Endodermal cell (in vitro differentiated cells): ENCODE data around the gene SLC22A2. TPM values are rescaled to one million over a fixed set of nuclear protein-coding genes. Genes with fewer than 3 reads are reported as not detected.

Experiments used
- DNase-seq: peaks from one replicate; pipeline ENCODE4 v3.0.0-alpha.2; 2017
- H3K27ac ChIP-seq: 2 replicates; pipeline ENCODE4 v1.5.1; 2013; ENCODE audit warnings: mild to moderate bottlenecking, low read depth, low read length, moderate library complexity
- H3K27me3 ChIP-seq: 2 replicates; pipeline ENCODE4 v1.6.1; 2013; ENCODE audit warnings: mild to moderate bottlenecking, low read length, moderate library complexity; ENCODE audit not compliant: insufficient read depth, control insufficient read depth, poor library complexity, severe bottlenecking
- H3K36me3 ChIP-seq: 2 replicates; pipeline ENCODE4 v1.7.0; 2013; ENCODE audit warnings: mild to moderate bottlenecking, low read length, moderate library complexity; ENCODE audit not compliant: control insufficient read depth, insufficient read depth
- H3K4me1 ChIP-seq: one replicate; pipeline ENCODE4 v1.7.0; 2013; ENCODE audit warnings: low read length; ENCODE audit not compliant: control insufficient read depth, insufficient read depth
- H3K4me3 ChIP-seq: 2 replicates; pipeline ENCODE4 v1.5.1; 2013; ENCODE audit warnings: mild to moderate bottlenecking, low read length, moderate library complexity
- H3K9ac ChIP-seq: 2 replicates; pipeline ENCODE4 v1.6.1; 2013; ENCODE audit warnings: mild to moderate bottlenecking, low read length, moderate library complexity; ENCODE audit not compliant: poor library complexity, severe bottlenecking; ENCODE audit errors: extremely low read depth
- H3K9me3 ChIP-seq: 2 replicates; pipeline ENCODE4 v1.6.1; 2013; ENCODE audit warnings: mild to moderate bottlenecking, low read length, moderate library complexity; ENCODE audit not compliant: control insufficient read depth
- H3K27ac Mint-ChIP-seq: 2 replicates; pipeline ENCODE4 v1.8.0; 2020; ENCODE audit warnings: mixed read lengths
- H3K27me3 Mint-ChIP-seq: 2 replicates; pipeline ENCODE4 v1.8.0; 2021; ENCODE audit warnings: mild to moderate bottlenecking, mixed read lengths; ENCODE audit not compliant: insufficient read depth
- H3K36me3 Mint-ChIP-seq: 2 replicates; pipeline ENCODE4 v1.8.0; 2020; ENCODE audit warnings: low read depth, mixed read lengths
- H3K4me1 Mint-ChIP-seq: 2 replicates; pipeline ENCODE4 v1.8.0; 2020; ENCODE audit warnings: mixed read lengths
- H3K4me3 Mint-ChIP-seq: 2 replicates; pipeline ENCODE4 v1.8.0; 2020; ENCODE audit warnings: mild to moderate bottlenecking, moderate library complexity, mixed read lengths
- H3K9me3 Mint-ChIP-seq: 2 replicates; pipeline ENCODE4 v1.8.0; 2020; ENCODE audit warnings: mild to moderate bottlenecking, mixed read lengths
- WGBS, 2 experiments: methylation state at CpG; one replicate each; pipeline versions ENCODE4 v1.1.5 to v1.1.7; 2013; ENCODE audit warnings: missing lambda C conversion rate in 2 of 2, mixed read lengths in 1 of 2; ENCODE audit not compliant: insufficient coverage in 1 of 2, insufficient read length in 1 of 2; 5-methylcytosine and 5-hydroxymethylcytosine counted together
- total RNA-seq, 2 donors: library from RNA; stranded (reverse); fragmentation: NEBNext Ultra II Directional in 1 of 2; extraction: Animal tissue kit (Norgen Biotek cat#: 25700) in 1 of 2; gene quantifications; 2 replicates in 1 of 2; 3 replicates in 1 of 2; pipeline ENCODE4 v1.2.1, GENCODE V29; 2021
- TF ChIP-seq, protein P1 (sequence below): fragments of 200-600 bp; sonication (generic); conservative IDR thresholded peaks from 2 replicates; pipeline ENCODE4 v1.5.0; 2021; ENCODE audit warnings: antibody characterized with exemption, mild to moderate bottlenecking

SLC22A2 gene
- total RNA-seq, 2 donors from 2014 or later: 0.64 to 1.00 TPM

DNA sequence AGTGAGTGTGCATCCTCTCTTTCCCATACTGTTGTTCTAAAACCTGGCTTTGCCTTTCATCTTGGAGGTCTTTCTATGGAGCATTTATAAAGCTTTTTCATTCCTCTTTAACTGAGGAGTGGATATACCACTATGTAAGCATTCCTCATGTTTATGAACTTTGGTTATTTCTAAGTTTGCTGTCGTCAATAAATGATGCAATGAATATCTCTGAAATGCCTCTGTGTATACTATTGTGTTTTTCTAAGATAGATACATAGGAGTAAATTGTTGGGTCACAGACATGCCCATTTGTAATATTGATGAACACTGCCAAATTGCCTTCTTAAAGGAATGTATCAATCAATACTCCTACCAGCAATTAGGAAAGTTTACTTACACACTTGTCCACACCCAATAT, 53.9 kb downstream of the SLC22A2 start:
- Histone ChIP-seq H3K36me3 (no peaks in the 10 kb centered on the region), H3K27ac (no peak overlapping the region), H3K4me1 (no peaks in the 10 kb centered on the region), H3K4me3 (no peak overlapping the region), H3K9me3 (peaks cover 14% of the 10 kb centered on the region), H3K9ac (no peak overlapping the region), H3K27me3 (no peaks in the 10 kb centered on the region)
- Mint-ChIP-seq H3K9me3 (peaks cover 27% of the 10 kb centered on the region), H3K4me3 (no peak overlapping the region), H3K27me3 (peaks cover 1% of the 10 kb centered on the region), H3K4me1 (peaks cover 4% of the 10 kb centered on the region), H3K27ac (no peak overlapping the region), H3K36me3 (no peaks in the 10 kb centered on the region)
- TF ChIP-seq, protein P1, sequence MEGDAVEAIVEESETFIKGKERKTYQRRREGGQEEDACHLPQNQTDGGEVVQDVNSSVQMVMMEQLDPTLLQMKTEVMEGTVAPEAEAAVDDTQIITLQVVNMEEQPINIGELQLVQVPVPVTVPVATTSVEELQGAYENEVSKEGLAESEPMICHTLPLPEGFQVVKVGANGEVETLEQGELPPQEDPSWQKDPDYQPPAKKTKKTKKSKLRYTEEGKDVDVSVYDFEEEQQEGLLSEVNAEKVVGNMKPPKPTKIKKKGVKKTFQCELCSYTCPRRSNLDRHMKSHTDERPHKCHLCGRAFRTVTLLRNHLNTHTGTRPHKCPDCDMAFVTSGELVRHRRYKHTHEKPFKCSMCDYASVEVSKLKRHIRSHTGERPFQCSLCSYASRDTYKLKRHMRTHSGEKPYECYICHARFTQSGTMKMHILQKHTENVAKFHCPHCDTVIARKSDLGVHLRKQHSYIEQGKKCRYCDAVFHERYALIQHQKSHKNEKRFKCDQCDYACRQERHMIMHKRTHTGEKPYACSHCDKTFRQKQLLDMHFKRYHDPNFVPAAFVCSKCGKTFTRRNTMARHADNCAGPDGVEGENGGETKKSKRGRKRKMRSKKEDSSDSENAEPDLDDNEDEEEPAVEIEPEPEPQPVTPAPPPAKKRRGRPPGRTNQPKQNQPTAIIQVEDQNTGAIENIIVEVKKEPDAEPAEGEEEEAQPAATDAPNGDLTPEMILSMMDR: no peak
- DNase-seq: no peak
- 89 to 100% methylated on average over 1 of the region's 1 CpG for WGBS, 2 experiments

DNA sequence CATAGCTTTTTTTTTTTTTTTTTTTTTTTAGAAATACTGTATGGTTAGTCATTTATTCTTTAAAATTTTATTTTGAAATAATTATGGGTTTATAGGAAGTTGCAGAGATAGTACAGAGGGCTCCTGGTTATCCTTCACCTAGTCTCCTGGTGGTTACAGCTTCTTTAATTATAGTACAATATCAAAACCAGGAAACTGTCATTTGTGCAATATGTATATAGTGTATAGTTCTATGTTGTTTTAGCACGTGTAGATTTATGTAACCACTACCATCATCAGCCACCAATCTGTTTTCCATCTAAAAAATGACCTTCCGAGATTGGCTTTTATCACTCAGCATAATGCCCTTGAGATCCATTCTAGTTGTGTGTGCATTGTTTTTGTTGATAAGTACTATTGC, 54.7 kb downstream of the SLC22A2 start:
- Histone ChIP-seq H3K27me3 (no peaks in the 10 kb centered on the region), H3K4me1 (no peaks in the 10 kb centered on the region), H3K9me3 (peaks cover 14% of the 10 kb centered on the region), H3K9ac (no peak overlapping the region), H3K4me3 (no peak overlapping the region), H3K27ac (no peak overlapping the region), H3K36me3 (no peaks in the 10 kb centered on the region)
- H3K4me3 Mint-ChIP-seq: no peak overlapping the region
- WGBS, 2 experiments: 100% methylated on average over 1 of the region's 2 CpGs; no CpG with 5 or more reads in 1 of the 2 experiments
- TF ChIP-seq, protein P1: no peak
- peaks cover 1% of the 10 kb centered on the region for H3K27me3 Mint-ChIP-seq
- H3K4me1 Mint-ChIP-seq: peaks cover 4% of the 10 kb centered on the region
- H3K27ac Mint-ChIP-seq: no peak overlapping the region
- H3K36me3 Mint-ChIP-seq: no peaks in the 10 kb centered on the region
- H3K9me3 Mint-ChIP-seq: peaks cover 24% of the 10 kb centered on the region
- no peak for DNase-seq

DNA sequence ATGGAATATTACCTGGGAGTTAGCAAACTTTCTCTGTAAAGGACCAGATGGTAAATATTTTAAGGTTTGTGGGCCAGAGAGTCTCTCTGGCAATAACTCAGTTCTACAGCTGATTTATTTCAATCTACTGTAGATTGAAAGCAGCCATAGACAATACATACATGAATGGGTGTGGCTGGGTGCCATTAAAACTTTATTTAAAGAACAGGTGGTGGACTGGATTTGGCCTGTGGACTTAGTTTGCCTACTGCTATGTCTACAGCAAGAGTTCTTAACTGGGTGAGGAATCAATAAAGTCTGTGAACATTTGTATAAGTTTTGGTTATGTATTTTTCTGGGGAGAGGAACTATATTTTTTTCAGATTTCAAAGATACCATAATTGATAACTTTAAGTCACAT, 55.1 kb downstream of the SLC22A2 start:
- peaks cover 23% of the 10 kb centered on the region for H3K9me3 Mint-ChIP-seq
- TF ChIP-seq, protein P1: no peak

More for the DNA sequence above, 55.1 kb downstream of the SLC22A2 start:
- Histone ChIP-seq H3K9me3 (peaks cover 14% of the 10 kb centered on the region), H3K4me3 (no peak overlapping the region), H3K9ac (no peak overlapping the region), H3K4me1 (no peaks in the 10 kb centered on the region), H3K27ac (no peak overlapping the region), H3K27me3 (no peaks in the 10 kb centered on the region), H3K36me3 (no peaks in the 10 kb centered on the region)
- no peaks in the 10 kb centered on the region for H3K36me3 Mint-ChIP-seq
- DNase-seq: no peak
- peaks cover 8% of the 10 kb centered on the region for H3K4me1 Mint-ChIP-seq
- H3K27me3 Mint-ChIP-seq: peaks cover 1% of the 10 kb centered on the region
- H3K4me3 Mint-ChIP-seq: no peak overlapping the region
- H3K27ac Mint-ChIP-seq: no peak overlapping the region
